ENCODE results near the gene CAMK1D.

The CAMK1D gene

DNA sequence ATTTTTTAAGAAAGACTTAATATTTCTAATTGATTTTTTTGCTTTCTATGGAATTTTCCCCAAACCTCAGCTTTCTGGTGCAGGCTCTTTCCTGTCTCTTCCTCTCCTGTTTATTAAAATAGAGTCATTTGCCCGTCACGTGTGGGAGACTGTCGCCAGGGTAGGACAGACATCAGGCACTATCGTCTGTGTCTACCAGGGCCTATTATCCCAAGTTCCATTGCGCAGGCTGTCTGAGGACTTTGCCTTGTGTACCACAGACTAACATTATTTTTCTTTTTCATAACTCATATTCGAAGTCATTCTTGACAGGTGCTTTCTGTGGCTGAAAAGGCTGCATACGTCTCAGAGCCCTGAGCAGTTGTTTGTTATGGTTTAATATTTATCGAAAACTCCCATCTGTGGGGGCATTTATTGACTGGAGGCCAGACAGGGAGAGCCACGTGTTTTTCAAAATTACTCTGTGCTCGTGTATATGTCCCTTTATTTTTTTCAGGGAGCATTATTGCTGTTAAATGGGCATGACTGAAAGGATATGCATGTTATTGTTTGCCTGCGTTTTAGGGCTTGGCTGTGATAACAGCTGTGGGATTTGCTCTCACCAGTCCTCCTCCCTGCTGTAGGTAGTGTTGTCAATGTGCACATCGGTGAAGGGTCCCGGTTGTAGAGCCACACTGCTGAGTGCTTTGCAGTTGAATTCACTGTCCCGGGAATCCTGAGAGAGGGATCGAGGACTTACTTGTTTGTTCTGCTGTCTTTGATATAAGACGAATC, 89.8 kb downstream of the CAMK1D start:
- TF ChIP-seq GATA3 (IDR thresholded peaks at IDR 0.05; ENCODE audit: low read depth, low read length) (no peak), GATA2 (IDR thresholded peaks at IDR 0.05; ENCODE audit: low read depth, low read length) (no peak)

DNA sequence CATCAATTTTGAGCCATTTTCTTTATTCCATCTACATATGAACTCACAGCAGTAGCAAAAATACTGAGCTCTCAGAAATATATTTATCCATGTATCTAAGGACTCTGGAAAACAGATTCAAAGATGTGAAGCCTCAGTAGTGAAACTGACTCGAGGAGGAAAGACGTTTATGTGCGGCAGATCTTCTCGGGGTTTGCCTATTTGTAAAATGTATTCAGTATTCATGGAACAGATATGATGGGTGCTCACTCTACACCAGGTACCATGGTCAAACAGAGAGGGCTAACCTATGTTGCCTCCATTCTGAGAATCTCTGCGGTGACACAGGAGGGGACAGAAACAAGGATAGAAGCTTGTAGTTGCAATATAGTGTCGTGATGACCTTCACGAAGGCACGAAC, 93.7 kb downstream of the CAMK1D start:
- TF ChIP-seq GATA3 (IDR thresholded peaks at IDR 0.05; ENCODE audit: low read depth, low read length) (no peak), GATA2 (IDR thresholded peaks at IDR 0.05; ENCODE audit: low read depth, low read length) (no peak)

- TF ChIP-seq GATA3 (IDR thresholded peaks at IDR 0.05; ENCODE audit: low read depth, low read length) (no peak), GATA2 (IDR thresholded peaks at IDR 0.05; ENCODE audit: low read depth, low read length) (no peak)
These were observed 95.8 kb downstream of the CAMK1D start for GRCh38 chr10:12444981-12445700.

GRCh38 chr10:12445701-12446334, 96.5 kb downstream of the CAMK1D start:
- TF ChIP-seq GATA3 (IDR thresholded peaks at IDR 0.05; ENCODE audit: low read depth, low read length) (no peak), GATA2 (IDR thresholded peaks at IDR 0.05; ENCODE audit: low read depth, low read length) (no peak)

- no peak for TF ChIP-seq GATA3 (IDR thresholded peaks at IDR 0.05; ENCODE audit: low read depth, low read length)
- no peak for TF ChIP-seq GATA2 (IDR thresholded peaks at IDR 0.05; ENCODE audit: low read depth, low read length)
These were observed 99.0 kb downstream of the CAMK1D start for GRCh38 chr10:12448340-12448728.

DNA sequence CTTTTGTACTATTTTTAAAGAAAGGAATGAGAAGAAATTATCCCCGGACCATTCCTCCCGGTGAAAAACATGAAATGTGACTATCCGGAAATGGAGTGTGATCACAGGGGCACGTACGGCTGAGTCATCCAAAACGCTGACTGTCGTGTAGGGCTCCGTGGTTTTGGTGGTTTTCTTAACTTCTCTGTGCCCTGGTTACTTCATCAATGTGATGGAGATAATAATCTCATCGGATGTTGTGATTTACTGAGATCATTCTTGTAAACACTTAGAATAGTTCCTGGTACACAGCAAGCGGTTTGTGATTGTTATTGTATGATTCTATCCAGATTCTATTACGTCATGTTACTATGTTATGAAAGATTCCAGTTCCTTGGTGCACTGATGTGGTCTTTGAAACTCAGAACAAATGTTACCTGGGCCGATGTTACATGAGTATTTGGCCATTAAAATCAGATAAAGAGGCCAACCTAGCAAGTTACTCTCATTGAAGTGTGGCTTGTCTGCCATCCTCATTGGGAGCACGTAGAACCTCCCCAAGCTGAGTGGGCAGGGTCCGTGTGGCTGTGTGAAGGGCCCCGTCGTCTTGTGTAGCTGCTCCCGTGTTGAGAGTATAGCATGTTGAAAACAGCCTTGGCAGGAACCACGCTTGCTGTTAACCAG, 99.5 kb downstream of the CAMK1D start:
- TF ChIP-seq GATA2 (IDR thresholded peaks at IDR 0.05; ENCODE audit: low read depth, low read length) (no peak), GATA3 (IDR thresholded peaks at IDR 0.05; ENCODE audit: low read depth, low read length) (no peak)

DNA sequence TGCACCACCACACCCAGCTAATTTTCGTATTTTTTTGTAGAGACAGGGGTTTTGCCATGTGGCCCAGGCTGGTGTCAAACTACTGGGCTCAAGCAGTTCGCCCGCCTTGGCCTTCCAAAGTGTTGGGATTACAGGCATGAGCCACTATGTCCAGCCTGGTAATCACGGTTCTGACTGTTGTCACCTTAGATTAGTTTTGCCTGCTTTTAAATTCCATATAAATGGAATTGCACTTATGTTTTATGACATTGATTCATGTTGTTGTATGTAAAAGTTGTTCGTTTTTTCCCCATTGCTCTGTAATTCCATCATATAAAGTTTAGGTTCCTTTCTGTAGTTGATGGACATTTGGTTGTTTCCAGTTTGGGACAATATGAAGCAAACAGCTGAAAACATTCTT, 106.0 kb downstream of the CAMK1D start:
- no peak for TF ChIP-seq GATA2 (IDR thresholded peaks at IDR 0.05; ENCODE audit: low read depth, low read length)
- no peak for TF ChIP-seq GATA3 (IDR thresholded peaks at IDR 0.05; ENCODE audit: low read depth, low read length)

GRCh38 chr10:12455766-12456165, 106.4 kb downstream of the CAMK1D start:
- TF ChIP-seq GATA2 (IDR thresholded peaks at IDR 0.05; ENCODE audit: low read depth, low read length) = no peak
- TF ChIP-seq GATA3 (IDR thresholded peaks at IDR 0.05; ENCODE audit: low read depth, low read length) = no peak

- no peak for TF ChIP-seq GATA2 (IDR thresholded peaks at IDR 0.05; ENCODE audit: low read depth, low read length)
These were observed 110.0 kb downstream of the CAMK1D start for GRCh38 chr10:12459340-12459739.

GRCh38 chr10:12459762-12460161, 110.4 kb downstream of the CAMK1D start:
- no peak for TF ChIP-seq GATA3 (IDR thresholded peaks at IDR 0.05; ENCODE audit: low read depth, low read length)
- TF ChIP-seq GATA2 (IDR thresholded peaks at IDR 0.05; ENCODE audit: low read depth, low read length) = no peak

- TF ChIP-seq GATA3 (IDR thresholded peaks at IDR 0.05; ENCODE audit: low read depth, low read length) (no peak), GATA2 (IDR thresholded peaks at IDR 0.05; ENCODE audit: low read depth, low read length) (no peak)
These were observed 114.1 kb downstream of the CAMK1D start for GRCh38 chr10:12463459-12463838.

GRCh38 chr10:12465385-12466136, 116.2 kb downstream of the CAMK1D start:
- no peak for TF ChIP-seq GATA3 (IDR thresholded peaks at IDR 0.05; ENCODE audit: low read depth, low read length)
- TF ChIP-seq GATA2 (IDR thresholded peaks at IDR 0.05; ENCODE audit: low read depth, low read length) = no peak

- TF ChIP-seq GATA3 (IDR thresholded peaks at IDR 0.05; ENCODE audit: low read depth, low read length) (no peak), GATA2 (IDR thresholded peaks at IDR 0.05; ENCODE audit: low read depth, low read length) (no peak)
These were observed 117.5 kb downstream of the CAMK1D start for GRCh38 chr10:12466704-12467305.
